Astrocyte of the spinal cord (primary cell): ENCODE data around the gene GKN1.

Experiments
- DNase-seq: peaks from one replicate; pipeline ENCODE4 v3.0.0; 2011; ENCODE audit warnings: low read depth, low spot score
- H3K4me3 ChIP-seq: 2 replicates; pipeline ENCODE4 v1.5.1; 2011; ENCODE audit warnings: low read depth, mild to moderate bottlenecking, low read length, moderate library complexity
- CTCF ChIP-seq: IDR thresholded peaks from 2 replicates; pipeline ENCODE4 v1.5.1; 2012; ENCODE audit warnings: low read depth, mild to moderate bottlenecking, low read length, inconsistent platforms
- in situ Hi-C: cut with HindIII; loops from 2 replicates; pipeline ENCODE4 v1.10.0; 2017; ENCODE audit warnings: low sequenced_read_pairs

GKN1 gene

GRCh38 chr2:68977453-68977852 is 3.0 kb downstream of the GKN1 start:
- no peak overlapping the region for H3K4me3 ChIP-seq
- DNase-seq, result no peak
- in situ Hi-C loops, result no loop called here
- TF ChIP-seq CTCF, result no peak

DNA sequence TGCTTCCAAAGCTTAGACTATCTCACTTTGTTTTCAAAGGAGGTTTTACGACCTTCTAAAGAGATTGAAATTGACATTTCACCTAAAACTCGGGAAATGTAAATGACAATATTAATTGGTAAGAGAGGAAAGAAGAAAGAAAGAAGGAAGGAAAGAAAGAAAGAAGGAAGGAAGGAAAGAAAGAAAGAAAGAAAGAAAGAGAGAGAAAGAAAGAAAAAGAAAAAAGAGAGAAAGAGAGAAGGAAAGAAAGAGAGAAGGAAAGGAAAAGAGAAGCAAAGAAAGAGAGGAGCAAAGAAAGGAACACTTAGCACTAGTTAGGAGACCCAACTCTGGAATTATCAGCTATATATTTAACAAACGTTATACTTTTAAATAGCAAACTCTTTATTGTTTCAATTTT is 3.7 kb downstream of the GKN1 start:
- no peak for DNase-seq
- in situ Hi-C loops, result no loop called here
- no peak overlapping the region for H3K4me3 ChIP-seq
- no peak for TF ChIP-seq CTCF

- no peak overlapping the region for H3K4me3 ChIP-seq
- no peak for TF ChIP-seq CTCF
- DNase-seq, result no peak
- in situ Hi-C loops, result no loop called here
Measured at GRCh38 chr2:68980956-68981355, 6.5 kb downstream of the GKN1 start.

DNA sequence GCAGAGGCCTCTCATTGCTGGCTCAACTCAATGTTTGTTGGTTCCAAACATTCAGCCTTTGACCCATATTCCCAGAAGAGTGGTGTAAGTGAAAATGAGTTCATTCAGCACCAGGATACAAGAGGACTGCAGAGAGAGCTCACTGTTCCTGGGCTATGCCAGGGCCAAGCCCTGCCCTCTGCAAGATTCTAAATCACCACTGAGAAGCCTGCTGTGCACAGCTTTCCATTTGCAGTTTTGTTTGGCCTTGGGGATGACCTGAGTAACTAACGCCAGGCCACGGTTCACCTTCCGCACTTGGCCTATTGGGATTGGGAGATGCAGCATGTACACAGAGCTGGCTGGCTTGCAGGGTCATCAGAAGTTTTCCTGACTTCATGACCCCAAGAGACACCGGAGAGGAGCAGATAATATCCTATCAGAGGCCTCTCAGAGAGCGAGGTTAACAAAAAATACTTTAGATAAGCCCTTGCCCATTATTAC is 12.6 kb downstream of the GKN1 start:
- no peak for TF ChIP-seq CTCF
- no peak for DNase-seq
- no peak overlapping the region for H3K4me3 ChIP-seq
- in situ Hi-C loops, result no loop called here

- no peak for DNase-seq
- no peak overlapping the region for H3K4me3 ChIP-seq
- no peak for TF ChIP-seq CTCF
- in situ Hi-C loops, result no loop called here
Measured at GRCh38 chr2:68989035-68989434, 14.6 kb downstream of the GKN1 start.

DNA sequence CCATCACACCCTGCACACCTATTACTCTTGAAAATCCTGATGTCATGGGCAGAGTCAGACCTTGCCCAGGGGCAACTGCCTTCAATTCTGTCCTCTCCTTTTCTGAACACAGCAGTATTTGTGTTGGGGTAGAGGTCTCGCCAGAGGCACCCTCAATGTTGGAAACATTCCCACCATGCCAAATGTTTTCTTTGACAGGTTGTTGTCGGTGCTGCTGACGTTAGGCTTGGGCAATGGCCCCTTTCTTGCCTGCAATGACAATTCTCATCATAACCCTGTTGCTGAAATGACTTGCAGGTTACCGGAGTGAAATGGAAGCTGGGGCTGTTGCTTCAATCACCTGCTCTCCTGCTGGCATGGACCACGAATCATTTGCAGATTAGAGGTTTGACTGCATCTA is 17.9 kb downstream of the GKN1 start:
- no peak for DNase-seq
- TF ChIP-seq CTCF, result no peak

GRCh38 chr2:68992933-68993332 is 18.5 kb downstream of the GKN1 start:
- DNase-seq, result no peak
- TF ChIP-seq CTCF, result no peak
- H3K4me3 ChIP-seq, result no peak overlapping the region
- in situ Hi-C loops, result no loop called here

More for the DNA sequence above, 17.9 kb downstream of the GKN1 start:
- H3K4me3 ChIP-seq, result no peak overlapping the region
- in situ Hi-C loops, result no loop called here
